Measurements from ENCODE around the gene NTSR1. TPM values are rescaled to one million over a fixed set of nuclear protein-coding genes. Genes with fewer than 3 reads are reported as not detected.

NTSR1 gene
- total and polyA plus RNA-seq, 3 experiments from 2014 or later, result not detected

GRCh38 chr20:62777528-62777830 is 68.8 kb downstream of the NTSR1 start:
- POLR2A ChIA-PET, result no interaction called here
- no peaks in the 10 kb centered on the region for H3K27me3 ChIP-seq (ENCODE audit: insufficient read depth, low read length, poor library complexity, severe bottlenecking)
- peaks cover 47% of the 10 kb centered on the region for H3K4me1 ChIP-seq (ENCODE audit: insufficient read depth, low read length)
- no peaks in the 10 kb centered on the region for H3K36me3 ChIP-seq (ENCODE audit: insufficient read depth, low read length)
- Mint-ChIP-seq H3K36me3 (no peaks in the 10 kb centered on the region), H3K27ac (peak overlapping the region in 6 of 8 donors; percentile 83 to 91 (median 88)), H3K9me3 (peaks cover 0 to under 1% (median 0%) of the 10 kb centered on the region in 5 donors), H3K4me3 (peak overlapping the region in 1 of 7 donors; percentile 66), H3K27me3 (no peaks in the 10 kb centered on the region), H3K4me1 (peaks cover 31 to 50% (median 40%) of the 10 kb centered on the region in 3 donors)
- no peak overlapping the region for H3K4me3 ChIP-seq (ENCODE audit: low read length)
- H3K9me3 ChIP-seq (ENCODE audit: low read length), result no peaks in the 10 kb centered on the region
- H3K27ac ChIP-seq (ENCODE audit: low read depth, low read length), result no peak overlapping the region
- DNase-seq, result peak in 1 of 5 donors; percentile 18
- CTCF ChIA-PET, result no interaction called here

- peaks cover 45% of the 10 kb centered on the region for H3K4me1 ChIP-seq (ENCODE audit: insufficient read depth, low read length)
- no peak overlapping the region for H3K4me3 Mint-ChIP-seq
- no peaks in the 10 kb centered on the region for H3K36me3 Mint-ChIP-seq
- H3K4me3 ChIP-seq (ENCODE audit: low read length), result no peak overlapping the region
- peaks cover 0 to 1% (median 0%) of the 10 kb centered on the region in 5 donors for H3K9me3 Mint-ChIP-seq
- CTCF ChIA-PET, result no interaction called here
- H3K27ac Mint-ChIP-seq, result peak overlapping the region in 6 of 8 donors; percentile 27 to 89 (median 64)
- no peaks in the 10 kb centered on the region for H3K27me3 Mint-ChIP-seq
- H3K27ac ChIP-seq (ENCODE audit: low read depth, low read length), result no peak overlapping the region
- no peaks in the 10 kb centered on the region for H3K9me3 ChIP-seq (ENCODE audit: low read length)
- H3K4me1 Mint-ChIP-seq, result peaks cover 29 to 48% (median 40%) of the 10 kb centered on the region in 3 donors
- POLR2A ChIA-PET, result no interaction called here
- no peak for DNase-seq
- no peaks in the 10 kb centered on the region for H3K36me3 ChIP-seq (ENCODE audit: insufficient read depth, low read length)
- H3K27me3 ChIP-seq (ENCODE audit: insufficient read depth, low read length, poor library complexity, severe bottlenecking), result no peaks in the 10 kb centered on the region
Measured at GRCh38 chr20:62778058-62778457, 69.4 kb downstream of the NTSR1 start.

GRCh38 chr20:62778601-62779416 is 70.2 kb downstream of the NTSR1 start:
- Histone ChIP-seq H3K27ac (ENCODE audit: low read depth, low read length) (no peak overlapping the region), H3K9me3 (ENCODE audit: low read length) (no peaks in the 10 kb centered on the region), H3K4me3 (ENCODE audit: low read length) (no peak overlapping the region), H3K27me3 (ENCODE audit: insufficient read depth, low read length, poor library complexity, severe bottlenecking) (no peaks in the 10 kb centered on the region), H3K36me3 (ENCODE audit: insufficient read depth, low read length) (no peaks in the 10 kb centered on the region), H3K4me1 (ENCODE audit: insufficient read depth, low read length) (peaks cover 38% of the 10 kb centered on the region)
- Mint-ChIP-seq H3K27me3 (no peaks in the 10 kb centered on the region), H3K27ac (peak overlapping the region in 5 of 8 donors; percentile 27 to 79 (median 52)), H3K9me3 (peaks cover 0 to 1% (median 0%) of the 10 kb centered on the region in 5 donors), H3K4me3 (no peak overlapping the region), H3K36me3 (no peaks in the 10 kb centered on the region), H3K4me1 (peaks cover 28 to 43% (median 40%) of the 10 kb centered on the region in 3 donors)
- no peak for DNase-seq
- ChIA-PET CTCF (interaction anchor here (0.9 to 1.2 kb wide), 2 partner anchors 29 to 36 kb away, joined by 3 to 4 read pairs; no protein-coding TSS in a partner anchor), POLR2A (interaction anchor here (1.3 kb wide), 1 partner anchor 38 kb away, joined by 3 read pairs; no protein-coding TSS in a partner anchor)

- CTCF ChIA-PET, result interaction anchor here (0.9 to 1.2 kb wide), 2 partner anchors 29 to 36 kb away, joined by 3 to 4 read pairs; no protein-coding TSS in a partner anchor
- Mint-ChIP-seq H3K27ac (peak overlapping the region in 1 of 8 donors; percentile 60), H3K36me3 (no peaks in the 10 kb centered on the region), H3K27me3 (no peaks in the 10 kb centered on the region), H3K4me1 (peaks cover 24 to 37% (median 35%) of the 10 kb centered on the region in 3 donors), H3K4me3 (no peak overlapping the region), H3K9me3 (peaks cover 0 to 1% (median 0%) of the 10 kb centered on the region in 5 donors)
- no peak for DNase-seq
- POLR2A ChIA-PET, result interaction anchor here (0.7 to 1.3 kb wide), 2 partner anchors 39 to 324 kb away, joined by 3 to 5 read pairs; no protein-coding TSS in a partner anchor
- Histone ChIP-seq H3K27ac (ENCODE audit: low read depth, low read length) (no peak overlapping the region), H3K27me3 (ENCODE audit: insufficient read depth, low read length, poor library complexity, severe bottlenecking) (no peaks in the 10 kb centered on the region), H3K36me3 (ENCODE audit: insufficient read depth, low read length) (no peaks in the 10 kb centered on the region), H3K4me3 (ENCODE audit: low read length) (no peak overlapping the region), H3K9me3 (ENCODE audit: low read length) (no peaks in the 10 kb centered on the region), H3K4me1 (ENCODE audit: insufficient read depth, low read length) (peaks cover 33% of the 10 kb centered on the region)
Measured at GRCh38 chr20:62779417-62779685, 70.7 kb downstream of the NTSR1 start.

- Mint-ChIP-seq H3K27ac (no peak overlapping the region), H3K36me3 (no peaks in the 10 kb centered on the region), H3K4me1 (peaks cover 21 to 29% (median 29%) of the 10 kb centered on the region in 3 donors), H3K4me3 (no peak overlapping the region), H3K9me3 (peaks cover 0 to 1% (median 0%) of the 10 kb centered on the region in 5 donors), H3K27me3 (no peaks in the 10 kb centered on the region)
- ChIA-PET CTCF (interaction anchor here (1.2 kb wide), 1 partner anchor 28 kb away, joined by 4 read pairs; no protein-coding TSS in a partner anchor), POLR2A (interaction anchor here (0.7 kb wide), 1 partner anchor 323 kb away, joined by 5 read pairs; no protein-coding TSS in a partner anchor)
- H3K27ac ChIP-seq (ENCODE audit: low read depth, low read length), result no peak overlapping the region
- H3K4me1 ChIP-seq (ENCODE audit: insufficient read depth, low read length), result peaks cover 24% of the 10 kb centered on the region
- H3K4me3 ChIP-seq (ENCODE audit: low read length), result no peak overlapping the region
- no peaks in the 10 kb centered on the region for H3K27me3 ChIP-seq (ENCODE audit: insufficient read depth, low read length, poor library complexity, severe bottlenecking)
- no peak for DNase-seq
- no peaks in the 10 kb centered on the region for H3K36me3 ChIP-seq (ENCODE audit: insufficient read depth, low read length)
- no peaks in the 10 kb centered on the region for H3K9me3 ChIP-seq (ENCODE audit: low read length)
Measured at GRCh38 chr20:62780204-62780603, 71.6 kb downstream of the NTSR1 start.

- no peaks in the 10 kb centered on the region for H3K36me3 Mint-ChIP-seq
- no peak for DNase-seq
- Histone ChIP-seq H3K9me3 (ENCODE audit: low read length) (no peaks in the 10 kb centered on the region), H3K27ac (ENCODE audit: low read depth, low read length) (no peak overlapping the region), H3K36me3 (ENCODE audit: insufficient read depth, low read length) (no peaks in the 10 kb centered on the region), H3K27me3 (ENCODE audit: insufficient read depth, low read length, poor library complexity, severe bottlenecking) (no peaks in the 10 kb centered on the region), H3K4me3 (ENCODE audit: low read length) (no peak overlapping the region), H3K4me1 (ENCODE audit: insufficient read depth, low read length) (peaks cover 19% of the 10 kb centered on the region)
- H3K9me3 Mint-ChIP-seq, result peaks cover 0 to 1% (median 0%) of the 10 kb centered on the region in 5 donors
- no peak overlapping the region for H3K4me3 Mint-ChIP-seq
- H3K27ac Mint-ChIP-seq, result no peak overlapping the region
- POLR2A ChIA-PET, result no interaction called here
- no peaks in the 10 kb centered on the region for H3K27me3 Mint-ChIP-seq
- CTCF ChIA-PET, result no interaction called here
- H3K4me1 Mint-ChIP-seq, result peaks cover 19 to 24% (median 24%) of the 10 kb centered on the region in 3 donors
Measured at GRCh38 chr20:62780696-62781095, 72.1 kb downstream of the NTSR1 start.

GRCh38 chr20:62782149-62782892 is 73.7 kb downstream of the NTSR1 start:
- Histone ChIP-seq H3K4me1 (ENCODE audit: insufficient read depth, low read length) (peaks cover 4% of the 10 kb centered on the region), H3K36me3 (ENCODE audit: insufficient read depth, low read length) (no peaks in the 10 kb centered on the region), H3K27me3 (ENCODE audit: insufficient read depth, low read length, poor library complexity, severe bottlenecking) (no peaks in the 10 kb centered on the region), H3K27ac (ENCODE audit: low read depth, low read length) (no peak overlapping the region), H3K9me3 (ENCODE audit: low read length) (no peaks in the 10 kb centered on the region), H3K4me3 (ENCODE audit: low read length) (no peak overlapping the region)
- Mint-ChIP-seq H3K4me1 (peaks cover 5 to 8% (median 8%) of the 10 kb centered on the region in 3 donors), H3K9me3 (peaks cover 0 to 1% (median 0%) of the 10 kb centered on the region in 5 donors), H3K4me3 (no peak overlapping the region), H3K27me3 (no peaks in the 10 kb centered on the region), H3K36me3 (no peaks in the 10 kb centered on the region), H3K27ac (peak overlapping the region in 1 of 8 donors; percentile 75)
- ChIA-PET CTCF (no interaction called here), POLR2A (interaction anchor here (1.0 kb wide), 1 partner anchor 12 kb away, joined by 3 read pairs; no protein-coding TSS in a partner anchor)
- DNase-seq, result no peak

GRCh38 chr20:62782893-62783278 is 74.2 kb downstream of the NTSR1 start:
- no peaks in the 10 kb centered on the region for H3K36me3 Mint-ChIP-seq
- H3K4me3 ChIP-seq (ENCODE audit: low read length), result no peak overlapping the region
- H3K27me3 ChIP-seq (ENCODE audit: insufficient read depth, low read length, poor library complexity, severe bottlenecking), result no peaks in the 10 kb centered on the region
- peak overlapping the region in 2 of 8 donors; percentile 17 to 75 for H3K27ac Mint-ChIP-seq
- H3K4me1 ChIP-seq (ENCODE audit: insufficient read depth, low read length), result no peaks in the 10 kb centered on the region
- H3K9me3 ChIP-seq (ENCODE audit: low read length), result no peaks in the 10 kb centered on the region
- no peaks in the 10 kb centered on the region for H3K27me3 Mint-ChIP-seq
- H3K4me3 Mint-ChIP-seq, result no peak overlapping the region
- H3K4me1 Mint-ChIP-seq, result peaks cover 2 to 6% (median 5%) of the 10 kb centered on the region in 3 donors
- no peaks in the 10 kb centered on the region for H3K36me3 ChIP-seq (ENCODE audit: insufficient read depth, low read length)
- ChIA-PET CTCF (no interaction called here), POLR2A (interaction anchor here (1.0 kb wide), 1 partner anchor 11 kb away, joined by 3 read pairs; no protein-coding TSS in a partner anchor)
- H3K27ac ChIP-seq (ENCODE audit: low read depth, low read length), result no peak overlapping the region
- DNase-seq, result no peak
- peaks cover 0 to 1% (median 0%) of the 10 kb centered on the region in 5 donors for H3K9me3 Mint-ChIP-seq
